NCI-H1694 treated with DMSO at 0.1 percent for 48 hours (cell line): ENCODE measurements around the gene ZNF337.

Experiments used
- DNase-seq: peaks from one replicate; lab custom pipeline; 2025; lab: John Stamatoyannopoulos, UW

Gene ZNF337

DNA sequence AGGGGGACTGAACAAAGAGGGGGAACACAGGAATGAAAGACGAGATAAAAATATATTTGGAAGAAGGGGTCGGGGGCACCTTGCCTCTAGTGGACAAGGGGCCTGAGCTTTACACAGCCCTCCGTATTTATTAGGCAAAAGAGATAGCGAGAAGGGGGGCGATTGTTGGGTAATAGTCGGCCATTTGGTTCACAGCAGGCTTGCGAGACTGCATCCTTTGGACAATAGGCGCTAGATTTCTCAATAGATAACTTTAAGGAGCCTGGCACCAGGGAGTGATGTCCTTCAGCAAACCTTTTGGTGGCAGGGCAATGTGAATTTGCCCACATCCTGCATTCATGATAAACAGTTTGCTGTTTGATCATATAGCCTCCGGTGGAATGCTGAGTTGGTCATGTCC is 69.9 kb downstream of the ZNF337 start:
- DNase-seq, result no peak

DNA sequence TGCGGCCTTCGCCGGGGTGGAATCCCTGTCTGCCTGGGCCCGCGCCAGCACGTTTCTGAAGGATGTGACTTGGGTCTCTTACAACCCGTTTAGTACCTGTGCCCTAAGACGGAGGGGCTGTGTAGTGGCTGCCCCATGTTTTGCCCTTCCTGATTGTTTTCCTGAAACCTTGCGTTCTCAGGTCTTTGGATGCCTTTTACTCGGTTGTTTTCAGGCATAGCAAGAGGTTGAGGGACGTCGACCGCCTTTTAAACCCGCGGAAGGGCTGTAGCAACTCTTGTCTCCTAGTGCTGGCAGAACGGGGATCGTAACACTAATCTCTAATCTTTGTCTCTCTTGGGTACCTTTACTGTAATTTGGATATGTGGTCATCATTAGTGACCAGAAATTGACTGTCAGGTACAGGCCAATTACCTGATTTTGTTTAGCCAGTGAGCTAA is 72.1 kb downstream of the ZNF337 start:
- peak; percentile 24 for DNase-seq
